Mucosa of rectum (tissue), 2 donors: ENCODE data around the gene RPS29.

Experiments used
- H3K27ac ChIP-seq, 2 donors: one replicate each; pipeline ENCODE4 v1.7.0; 2013; ENCODE audit warnings: inconsistent platforms in 2 of 2, low read depth in 2 of 2, low read length in 2 of 2
- H3K27me3 ChIP-seq, 2 donors: one replicate each; pipeline ENCODE4 v1.7.0; 2013; ENCODE audit warnings: low read length in 2 of 2; ENCODE audit not compliant: control insufficient read depth in 2 of 2, insufficient read depth in 2 of 2
- H3K36me3 ChIP-seq, 2 donors: one replicate each; pipeline ENCODE4 v1.7.0; 2013; ENCODE audit warnings: low read length in 2 of 2; ENCODE audit not compliant: control insufficient read depth in 2 of 2, insufficient read depth in 2 of 2
- H3K4me1 ChIP-seq, 2 donors: one replicate each; pipeline ENCODE4 v1.7.0; 2013; ENCODE audit warnings: low read length in 2 of 2, mild to moderate bottlenecking in 1 of 2; ENCODE audit not compliant: control insufficient read depth in 2 of 2, insufficient read depth in 2 of 2
- H3K4me3 ChIP-seq, 2 donors: one replicate each; pipeline ENCODE4 v1.7.0; 2013; ENCODE audit warnings: low read length in 2 of 2
- H3K9ac ChIP-seq, 2 donors: one replicate each; pipeline ENCODE4 v1.7.0; 2013; ENCODE audit warnings: low read length in 2 of 2, low read depth in 1 of 2, mild to moderate bottlenecking in 1 of 2
- H3K9me3 ChIP-seq, 2 donors: one replicate each; pipeline ENCODE4 v1.7.0; 2013; ENCODE audit warnings: low read length in 2 of 2; ENCODE audit not compliant: control insufficient read depth in 2 of 2
- donor health status: healthy.
- donor health status: Normal muscosa, but diverticular disease.

RPS29 gene

GRCh38 chr14:49553106-49553505 is 33.1 kb downstream of the RPS29 start:
- Histone ChIP-seq H3K36me3 (no peaks in the 10 kb centered on the region), H3K27me3 (no peaks in the 10 kb centered on the region), H3K9me3 (no peaks in the 10 kb centered on the region), H3K4me1 (no peaks in the 10 kb centered on the region), H3K27ac (no peak overlapping the region), H3K4me3 (no peak overlapping the region), H3K9ac (no peak overlapping the region)

DNA sequence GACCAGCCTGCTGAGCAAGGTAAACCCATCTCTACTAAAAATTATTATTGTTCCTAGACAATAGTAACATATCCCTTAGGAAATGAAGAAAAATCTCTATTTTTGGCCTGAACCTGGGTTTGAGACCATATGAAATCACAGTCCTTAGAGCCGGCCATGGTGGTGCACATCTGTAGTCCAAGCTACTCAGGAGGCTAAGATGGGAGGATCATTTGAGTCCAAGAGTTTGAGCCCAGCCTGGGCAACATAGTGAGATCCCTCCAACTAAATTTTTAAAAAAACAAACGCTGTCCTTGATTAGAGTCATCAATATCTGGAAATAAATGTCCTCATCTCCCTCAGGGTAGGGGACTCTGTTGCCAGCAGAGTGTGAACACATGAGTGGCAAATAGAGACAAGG is 34.6 kb downstream of the RPS29 start:
- Histone ChIP-seq H3K36me3 (no peaks in the 10 kb centered on the region), H3K27me3 (no peaks in the 10 kb centered on the region), H3K9ac (no peak overlapping the region), H3K9me3 (no peaks in the 10 kb centered on the region), H3K4me3 (no peak overlapping the region), H3K27ac (no peak overlapping the region), H3K4me1 (no peaks in the 10 kb centered on the region)

DNA sequence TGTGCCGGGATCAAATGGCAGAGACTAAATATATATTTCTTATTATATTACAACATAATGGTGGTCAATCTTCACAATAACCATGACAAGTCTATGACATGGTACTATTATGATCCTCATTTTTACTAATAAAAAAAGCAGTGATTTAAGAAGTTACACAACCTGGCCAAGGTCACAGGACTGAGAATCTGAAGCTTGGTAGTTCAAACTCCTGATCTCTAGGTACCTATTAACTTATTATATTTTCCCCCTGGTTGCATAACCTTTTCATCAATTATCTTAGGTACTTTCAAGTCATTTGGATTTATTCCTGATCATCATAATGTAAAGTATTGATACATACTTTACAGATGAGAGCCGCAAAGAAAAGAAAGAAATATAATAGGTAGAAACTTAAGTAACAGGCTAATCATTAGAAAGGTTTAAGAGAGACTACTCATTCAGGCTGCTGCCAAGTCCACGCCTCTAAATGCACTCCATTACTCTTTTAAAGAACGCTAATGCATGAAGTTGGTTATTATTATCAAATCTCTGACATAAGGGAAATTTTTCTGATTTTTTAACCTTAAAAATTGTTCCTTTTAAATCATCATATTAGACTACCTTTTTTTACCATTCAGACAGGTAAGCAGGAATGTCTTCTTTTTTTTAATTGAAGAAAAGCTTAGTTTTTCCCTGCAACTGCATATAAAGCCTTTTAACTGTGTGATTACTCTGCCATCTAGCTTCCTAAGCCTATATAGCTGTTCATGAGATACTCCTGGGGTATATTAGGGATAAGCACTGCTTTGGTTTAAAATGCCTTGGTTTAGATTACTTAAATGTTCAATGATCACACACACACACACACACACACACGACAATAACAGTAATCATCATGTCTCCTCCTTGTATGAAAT is 35.6 kb downstream of the RPS29 start:
- Histone ChIP-seq H3K4me1 (no peaks in the 10 kb centered on the region), H3K4me3 (no peak overlapping the region), H3K27ac (no peak overlapping the region), H3K27me3 (no peaks in the 10 kb centered on the region), H3K9ac (no peak overlapping the region), H3K9me3 (no peaks in the 10 kb centered on the region), H3K36me3 (no peaks in the 10 kb centered on the region)

GRCh38 chr14:49549881-49550280 is 36.3 kb downstream of the RPS29 start:
- H3K9ac ChIP-seq: no peak overlapping the region
- no peaks in the 10 kb centered on the region for H3K36me3 ChIP-seq
- no peak overlapping the region for H3K27ac ChIP-seq
- no peaks in the 10 kb centered on the region for H3K9me3 ChIP-seq
- no peaks in the 10 kb centered on the region for H3K27me3 ChIP-seq
- H3K4me1 ChIP-seq: no peaks in the 10 kb centered on the region
- no peak overlapping the region for H3K4me3 ChIP-seq

DNA sequence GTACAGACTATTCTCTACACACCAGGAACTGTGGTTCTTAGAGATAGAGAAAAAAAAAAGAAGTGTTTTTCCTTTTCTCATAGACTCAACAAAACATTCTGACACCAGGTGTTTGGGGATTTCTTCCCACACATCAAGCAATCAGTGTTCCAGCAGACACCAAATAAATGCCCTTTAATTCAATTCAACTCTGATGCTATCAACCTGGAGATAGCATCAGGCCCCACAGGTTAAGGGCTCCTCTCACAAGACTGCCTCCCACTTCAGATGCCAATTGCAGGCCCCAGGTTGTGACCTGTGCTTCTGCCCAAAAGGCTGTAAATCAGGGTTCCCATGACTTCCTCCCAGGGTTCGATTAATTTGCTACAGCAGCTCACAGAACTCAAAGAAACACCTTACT is 36.7 kb downstream of the RPS29 start:
- H3K27ac ChIP-seq: no peak overlapping the region
- H3K36me3 ChIP-seq: no peaks in the 10 kb centered on the region
- H3K4me3 ChIP-seq: no peak overlapping the region
- no peaks in the 10 kb centered on the region for H3K9me3 ChIP-seq
- H3K4me1 ChIP-seq: no peaks in the 10 kb centered on the region
- no peak overlapping the region for H3K9ac ChIP-seq
- H3K27me3 ChIP-seq: no peaks in the 10 kb centered on the region

GRCh38 chr14:49546766-49547165 is 39.4 kb downstream of the RPS29 start:
- H3K4me3 ChIP-seq: no peak overlapping the region
- no peaks in the 10 kb centered on the region for H3K9me3 ChIP-seq
- H3K27me3 ChIP-seq: no peaks in the 10 kb centered on the region
- no peak overlapping the region for H3K27ac ChIP-seq
- H3K36me3 ChIP-seq: no peaks in the 10 kb centered on the region
- H3K4me1 ChIP-seq: no peaks in the 10 kb centered on the region
- H3K9ac ChIP-seq: no peak overlapping the region

DNA sequence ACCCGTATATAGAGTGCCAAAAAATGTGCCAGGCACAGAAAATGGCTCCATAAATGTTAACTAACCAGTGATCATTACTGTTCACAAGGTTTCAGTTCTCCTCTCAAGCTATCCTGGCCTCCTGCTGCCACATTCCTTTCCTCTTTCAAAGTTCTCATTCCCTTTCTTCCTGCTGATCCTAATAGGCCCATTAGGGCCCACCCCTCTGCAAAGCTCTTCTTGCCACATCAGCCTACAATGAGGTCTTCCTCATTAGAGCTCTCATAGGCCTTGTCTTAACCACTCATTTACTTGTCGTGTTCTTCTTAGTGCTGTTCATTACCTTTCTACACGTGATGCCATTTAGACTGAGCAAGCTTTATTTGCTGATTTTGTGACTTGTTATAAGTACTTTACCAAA is 40.5 kb downstream of the RPS29 start:
- Histone ChIP-seq H3K27ac (no peak overlapping the region), H3K4me1 (no peaks in the 10 kb centered on the region), H3K9me3 (peaks cover 0 to 3% of the 10 kb centered on the region in 2 donors), H3K9ac (no peak overlapping the region), H3K27me3 (no peaks in the 10 kb centered on the region), H3K36me3 (no peaks in the 10 kb centered on the region), H3K4me3 (no peak overlapping the region)

GRCh38 chr14:49545071-49545470 is 41.1 kb downstream of the RPS29 start:
- H3K9ac ChIP-seq: no peak overlapping the region
- H3K4me3 ChIP-seq: no peak overlapping the region
- H3K27ac ChIP-seq: no peak overlapping the region
- no peaks in the 10 kb centered on the region for H3K27me3 ChIP-seq
- H3K4me1 ChIP-seq: no peaks in the 10 kb centered on the region
- peaks cover 0 to 4% of the 10 kb centered on the region in 2 donors for H3K9me3 ChIP-seq
- no peaks in the 10 kb centered on the region for H3K36me3 ChIP-seq

DNA sequence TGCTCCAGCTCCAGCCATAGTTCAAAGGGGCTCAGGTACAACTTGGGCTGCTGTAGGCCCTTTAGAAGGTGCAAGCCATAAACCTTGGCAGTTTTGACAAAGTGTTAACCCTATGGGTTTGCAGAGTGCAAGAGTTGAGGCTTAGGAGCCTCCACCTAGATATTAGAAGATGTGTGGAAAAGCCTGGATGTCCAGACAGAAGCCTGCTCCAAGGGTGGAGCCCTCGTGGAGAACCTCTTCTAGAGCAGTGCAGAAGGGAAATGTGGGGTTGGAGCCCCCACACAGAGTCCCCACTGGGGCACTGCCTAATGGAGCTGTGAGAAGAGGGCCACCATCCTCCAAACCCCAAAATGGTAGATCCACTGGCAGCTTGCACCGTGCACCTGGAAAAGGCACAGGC is 45.1 kb downstream of the RPS29 start:
- Histone ChIP-seq H3K27ac (no peak overlapping the region), H3K4me1 (no peaks in the 10 kb centered on the region), H3K4me3 (no peak overlapping the region), H3K9me3 (peaks cover 0 to 4% of the 10 kb centered on the region in 2 donors), H3K27me3 (no peaks in the 10 kb centered on the region), H3K36me3 (no peaks in the 10 kb centered on the region), H3K9ac (no peak overlapping the region)

DNA sequence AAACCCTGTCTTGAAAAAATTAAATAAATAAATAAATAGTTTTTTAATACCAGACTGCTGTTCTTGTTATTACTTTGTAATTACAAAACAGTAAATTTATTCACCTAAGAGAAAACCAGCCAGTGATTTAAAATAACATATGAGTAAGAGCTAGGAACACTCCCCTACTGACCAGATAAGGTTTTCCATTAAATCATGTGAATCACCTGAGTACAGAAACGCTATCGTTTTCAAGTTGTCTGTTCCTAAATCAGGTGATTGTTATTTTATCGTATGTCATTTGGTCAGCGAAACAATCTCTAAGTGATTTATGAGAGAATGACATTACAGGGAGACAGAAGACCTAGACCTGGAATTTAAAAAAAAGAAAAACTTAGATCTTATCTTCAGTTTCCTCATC is 47.3 kb downstream of the RPS29 start:
- Histone ChIP-seq H3K4me3 (no peak overlapping the region), H3K27me3 (no peaks in the 10 kb centered on the region), H3K36me3 (no peaks in the 10 kb centered on the region), H3K27ac (no peak overlapping the region), H3K4me1 (no peaks in the 10 kb centered on the region), H3K9ac (no peak overlapping the region), H3K9me3 (peaks cover 0 to 4% of the 10 kb centered on the region in 2 donors)
